Measurements from ENCODE around the gene SPATA6L. TPM values are rescaled to one million over a fixed set of nuclear protein-coding genes. Genes with fewer than 3 reads are reported as not detected.

Gene SPATA6L
- total RNA-seq, 1 donor from 2014 or later = 6.7 TPM

DNA sequence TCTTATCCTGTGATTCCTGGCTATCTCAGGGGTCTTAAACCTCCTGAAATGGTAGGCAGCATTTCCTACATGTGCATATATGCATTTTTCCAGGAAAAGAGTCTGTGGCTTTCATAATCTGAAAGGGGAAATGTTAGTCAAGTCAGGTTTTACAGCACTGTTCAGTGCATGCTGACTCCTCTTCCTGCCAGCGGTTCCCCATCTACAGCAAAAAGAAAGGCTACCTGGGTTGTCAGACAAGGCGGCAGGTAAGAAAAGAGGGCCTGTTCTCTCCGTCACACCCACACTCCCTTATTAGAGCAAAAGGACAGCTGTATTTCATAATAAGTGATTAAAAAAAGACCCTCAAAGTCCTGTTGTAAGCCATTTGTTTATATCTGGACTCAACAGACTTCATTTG, 4.3 kb upstream of the SPATA6L start:
- H3K9me3 Mint-ChIP-seq (ENCODE audit: unreplicated experiment) = no peaks in the 10 kb centered on the region
- TF ChIP-seq CTCF (IDR thresholded peaks at IDR 0.05; ENCODE audit: unreplicated experiment) = no peak
- H3K4me3 Mint-ChIP-seq (ENCODE audit: unreplicated experiment) = no peak overlapping the region
- H3K27me3 Mint-ChIP-seq (ENCODE audit: unreplicated experiment) = peaks cover 2% of the 10 kb centered on the region
- H3K27ac Mint-ChIP-seq (ENCODE audit: unreplicated experiment) = no peak overlapping the region
- peaks cover 4% of the 10 kb centered on the region for H3K36me3 Mint-ChIP-seq (ENCODE audit: low read depth, unreplicated experiment)
- peaks cover 10% of the 10 kb centered on the region for H3K4me1 Mint-ChIP-seq (ENCODE audit: unreplicated experiment)
- DNase-seq (ENCODE audit: low spot score) = no peak

DNA sequence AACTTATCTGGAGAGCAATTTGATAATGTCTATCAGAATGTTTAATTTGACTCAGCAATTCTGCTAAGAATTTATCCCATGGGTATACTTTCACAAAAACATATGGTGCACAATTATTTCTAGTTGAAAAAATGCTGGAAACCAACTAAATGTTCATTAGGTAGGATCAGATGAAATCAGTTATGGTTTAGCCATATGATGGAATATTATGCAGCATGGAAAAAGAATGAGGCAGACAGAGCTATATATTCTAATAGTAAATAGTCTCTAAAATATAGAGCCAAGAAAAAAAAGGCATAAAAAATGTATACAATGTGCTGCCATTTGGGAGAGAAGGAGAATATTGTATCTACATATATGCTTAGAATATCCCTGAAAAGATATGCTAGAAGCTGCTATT, 3.6 kb upstream of the SPATA6L start:
- H3K9me3 Mint-ChIP-seq (ENCODE audit: unreplicated experiment) = no peaks in the 10 kb centered on the region
- H3K27me3 Mint-ChIP-seq (ENCODE audit: unreplicated experiment) = peaks cover 6% of the 10 kb centered on the region
- no peak overlapping the region for H3K27ac Mint-ChIP-seq (ENCODE audit: unreplicated experiment)
- H3K4me3 Mint-ChIP-seq (ENCODE audit: unreplicated experiment) = no peak overlapping the region
- no peak for TF ChIP-seq CTCF (IDR thresholded peaks at IDR 0.05; ENCODE audit: unreplicated experiment)
- H3K4me1 Mint-ChIP-seq (ENCODE audit: unreplicated experiment) = peaks cover 17% of the 10 kb centered on the region
- no peak for DNase-seq (ENCODE audit: low spot score)
- H3K36me3 Mint-ChIP-seq (ENCODE audit: low read depth, unreplicated experiment) = peaks cover 4% of the 10 kb centered on the region

- no peak for DNase-seq (ENCODE audit: low spot score)
- H3K4me3 Mint-ChIP-seq (ENCODE audit: unreplicated experiment) = no peak overlapping the region
- H3K9me3 Mint-ChIP-seq (ENCODE audit: unreplicated experiment) = no peaks in the 10 kb centered on the region
- H3K27ac Mint-ChIP-seq (ENCODE audit: unreplicated experiment) = no peak overlapping the region
- H3K4me1 Mint-ChIP-seq (ENCODE audit: unreplicated experiment) = peaks cover 26% of the 10 kb centered on the region
- H3K36me3 Mint-ChIP-seq (ENCODE audit: low read depth, unreplicated experiment) = peaks cover 4% of the 10 kb centered on the region
- peaks cover 6% of the 10 kb centered on the region for H3K27me3 Mint-ChIP-seq (ENCODE audit: unreplicated experiment)
- no peak for TF ChIP-seq CTCF (IDR thresholded peaks at IDR 0.05; ENCODE audit: unreplicated experiment)
Measured at GRCh38 chr9:4668604-4669003, 2.3 kb upstream of the SPATA6L start.

DNA sequence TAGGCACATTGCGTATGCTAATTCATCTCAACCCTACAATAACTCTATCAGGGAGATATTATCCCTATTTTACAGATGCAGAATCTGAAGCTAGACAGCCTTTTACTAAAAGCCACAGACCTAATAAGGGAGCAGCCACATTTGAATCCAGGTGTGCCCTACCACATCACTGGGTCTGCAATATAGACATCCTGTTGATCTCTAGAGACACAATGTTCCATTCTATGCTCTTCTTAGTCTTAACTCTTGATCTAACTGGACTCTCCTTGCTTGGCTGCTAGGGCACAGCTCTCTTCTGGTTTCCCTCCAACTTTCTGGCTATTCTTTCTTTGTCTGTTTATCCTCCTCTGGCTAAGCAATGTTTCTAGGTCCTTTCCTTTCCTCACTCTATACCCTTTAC, 1.4 kb upstream of the SPATA6L start:
- no peak for TF ChIP-seq CTCF (IDR thresholded peaks at IDR 0.05; ENCODE audit: unreplicated experiment)
- H3K27me3 Mint-ChIP-seq (ENCODE audit: unreplicated experiment) = peaks cover 12% of the 10 kb centered on the region
- DNase-seq (ENCODE audit: low spot score) = no peak
- H3K4me3 Mint-ChIP-seq (ENCODE audit: unreplicated experiment) = no peak overlapping the region
- H3K4me1 Mint-ChIP-seq (ENCODE audit: unreplicated experiment) = peaks cover 34% of the 10 kb centered on the region
- peaks cover 4% of the 10 kb centered on the region for H3K36me3 Mint-ChIP-seq (ENCODE audit: low read depth, unreplicated experiment)
- no peaks in the 10 kb centered on the region for H3K9me3 Mint-ChIP-seq (ENCODE audit: unreplicated experiment)
- H3K27ac Mint-ChIP-seq (ENCODE audit: unreplicated experiment) = no peak overlapping the region

GRCh38 chr9:4665357-4665756, 923 bp downstream of the SPATA6L start:
- no peak for DNase-seq (ENCODE audit: low spot score)
- peaks cover 4% of the 10 kb centered on the region for H3K36me3 Mint-ChIP-seq (ENCODE audit: low read depth, unreplicated experiment)
- H3K27ac Mint-ChIP-seq (ENCODE audit: unreplicated experiment) = peak overlapping the region; percentile 76
- peaks cover 15% of the 10 kb centered on the region for H3K27me3 Mint-ChIP-seq (ENCODE audit: unreplicated experiment)
- H3K4me3 Mint-ChIP-seq (ENCODE audit: unreplicated experiment) = peak overlapping the region; percentile 86
- no peak for TF ChIP-seq CTCF (IDR thresholded peaks at IDR 0.05; ENCODE audit: unreplicated experiment)
- no peaks in the 10 kb centered on the region for H3K9me3 Mint-ChIP-seq (ENCODE audit: unreplicated experiment)
- H3K4me1 Mint-ChIP-seq (ENCODE audit: unreplicated experiment) = peaks cover 35% of the 10 kb centered on the region

Data from endothelial cell (in vitro differentiated cells).